ENCODE measurements around the gene DAD1.
"Not testable (repeated sequence)": the region's sequence is repeated elsewhere in the genome, so short reads cannot be mapped to it uniquely, and the experiment has no call there.

Gene DAD1

DNA sequence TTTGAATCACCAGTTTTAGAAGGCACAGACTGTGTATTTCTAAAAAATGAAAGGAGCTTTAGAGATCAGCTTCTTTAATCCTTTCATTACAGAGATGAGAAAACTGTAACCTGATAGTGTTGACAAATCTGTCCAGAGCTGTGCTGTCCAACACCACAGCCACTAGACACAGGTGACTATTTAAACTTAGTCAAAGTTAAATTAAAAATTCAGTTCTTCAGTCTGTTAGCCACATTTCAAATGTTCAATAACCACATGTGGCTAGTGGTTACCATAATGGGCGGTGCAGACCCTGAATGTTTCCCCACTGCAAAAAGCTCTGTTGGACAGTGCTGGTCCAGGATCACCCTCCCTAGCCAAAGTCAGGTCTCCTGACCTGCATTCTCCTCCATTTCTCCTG is 21.6 kb downstream of the DAD1 start:
- no peak for DNase-seq (ENCODE audit: low read depth in 2 of 2)

DNA sequence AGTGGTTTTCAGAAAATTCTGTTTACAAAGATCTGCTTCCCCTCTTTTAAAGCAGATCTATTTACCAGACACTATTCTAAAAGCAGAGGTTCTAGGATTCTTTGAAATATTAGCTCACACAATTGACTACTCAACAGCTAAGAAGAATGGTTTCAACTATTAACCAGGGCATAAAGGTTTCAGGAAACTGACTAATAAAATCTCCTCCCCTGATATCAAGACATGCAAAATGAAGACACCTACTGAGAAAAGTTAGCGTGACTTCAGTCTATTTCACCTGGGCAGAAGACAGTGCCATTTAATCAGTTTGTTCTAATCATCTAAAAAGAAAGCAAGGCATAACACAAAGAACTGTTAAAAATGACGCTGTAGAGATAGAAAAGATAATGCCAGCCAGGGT is 22.2 kb downstream of the DAD1 start:
- no peak for DNase-seq (ENCODE audit: low read depth in 2 of 2)

GRCh38 chr14:22566266-22566665 is 22.8 kb downstream of the DAD1 start:
- DNase-seq (ENCODE audit: low read depth in 2 of 2): not testable (repeated sequence)

- no peak for DNase-seq (ENCODE audit: low read depth in 2 of 2)
Measured at GRCh38 chr14:22565391-22565945, 23.6 kb downstream of the DAD1 start.

DNA sequence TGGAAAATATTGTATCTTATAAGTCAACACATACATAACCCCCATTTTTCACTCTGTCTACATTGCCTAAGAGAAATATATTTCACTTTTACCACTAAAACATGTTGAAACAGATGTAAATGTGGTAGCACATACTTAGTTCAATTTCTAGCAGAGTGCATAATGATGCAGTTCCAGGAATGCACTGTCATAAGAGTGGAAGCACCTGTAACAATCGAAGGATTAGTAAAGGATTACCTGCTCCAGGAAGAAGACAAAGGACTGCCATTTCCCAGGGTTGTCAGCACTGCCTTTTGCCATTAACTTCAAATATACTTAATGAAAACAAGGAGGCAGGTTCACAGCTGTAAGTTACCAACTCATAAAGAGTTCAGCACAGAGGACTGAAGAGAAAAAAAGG is 24.6 kb downstream of the DAD1 start:
- no peak for DNase-seq (ENCODE audit: low read depth in 2 of 2)

DNA sequence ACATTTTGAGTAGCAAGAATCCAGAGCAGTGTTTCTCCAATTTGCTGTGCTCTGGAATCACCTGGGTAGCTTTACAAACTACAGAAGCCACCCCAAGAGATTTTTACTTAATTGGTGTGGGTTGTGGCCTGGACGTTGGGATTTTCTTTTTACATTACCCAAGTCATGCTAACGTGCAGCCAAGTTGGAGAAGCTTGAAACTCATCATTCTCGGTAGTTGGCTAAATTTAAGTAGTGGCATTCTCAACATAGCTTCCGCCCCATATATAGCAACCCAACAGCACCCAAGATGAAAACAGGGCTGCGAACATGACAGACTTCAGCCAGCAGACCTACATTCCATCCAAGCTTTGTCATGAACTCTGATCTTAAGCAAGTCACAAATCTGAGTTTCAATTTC is 25.0 kb downstream of the DAD1 start:
- DNase-seq (ENCODE audit: low read depth in 2 of 2): no peak

DNA sequence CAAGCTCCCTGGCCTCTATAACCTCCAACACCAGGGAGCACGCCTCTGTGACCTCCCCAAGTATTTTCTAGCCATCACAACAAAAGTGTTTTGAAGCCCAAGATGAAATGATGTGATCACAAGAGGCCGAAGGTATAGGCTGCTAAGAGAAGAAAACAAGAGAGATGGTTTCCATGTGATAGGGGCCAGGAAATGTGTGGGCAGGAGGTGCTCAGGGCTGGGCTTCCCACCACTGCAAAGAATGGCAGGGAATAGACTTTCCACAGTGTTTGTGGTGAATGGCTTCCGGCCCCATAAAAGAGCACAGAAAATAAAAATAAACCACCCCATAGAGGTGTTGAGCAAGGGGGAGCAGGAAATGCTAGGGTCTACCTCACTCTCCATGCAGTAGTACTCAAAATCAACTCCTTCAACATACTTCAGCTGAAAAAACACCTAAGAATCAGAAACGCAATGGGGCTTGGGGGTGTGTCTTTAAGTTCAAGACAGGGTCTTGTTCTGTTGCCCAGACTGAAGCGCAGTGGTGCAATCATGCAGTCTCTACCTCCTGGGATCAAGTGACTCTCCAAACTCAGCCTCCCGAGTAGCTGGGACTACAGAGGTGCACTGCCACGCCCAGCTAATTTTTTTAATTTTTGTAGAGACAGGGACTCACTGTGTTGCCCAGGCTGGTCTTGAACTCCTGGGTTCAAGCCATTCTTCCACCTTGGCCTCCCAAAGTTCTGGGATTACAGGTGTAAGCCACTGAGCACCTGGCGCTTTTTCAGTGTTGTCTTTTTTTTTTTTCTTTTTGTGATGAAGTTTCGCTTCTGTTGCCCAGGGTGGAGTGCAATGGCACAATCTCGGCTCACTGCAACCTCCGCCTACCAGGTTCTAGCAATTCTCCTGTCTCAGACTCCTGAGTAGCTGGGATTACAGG is 27.1 kb downstream of the DAD1 start:
- peak; percentile 70 to 79 for DNase-seq (ENCODE audit: low read depth in 2 of 2)

DNA sequence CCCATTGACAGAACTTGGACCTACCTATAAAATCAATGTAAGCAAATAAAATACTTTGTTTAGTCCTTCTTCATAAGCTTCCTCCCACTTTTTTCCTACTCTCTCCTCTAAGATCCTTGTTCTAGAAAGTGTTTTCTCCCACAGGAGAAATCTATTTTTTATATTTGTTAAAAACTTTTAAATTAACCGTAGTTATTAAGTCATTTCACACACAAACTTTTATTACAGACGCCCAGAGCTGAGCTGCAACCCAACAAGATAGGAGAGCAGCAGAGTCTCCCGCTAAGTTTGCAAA is 27.7 kb downstream of the DAD1 start:
- DNase-seq (ENCODE audit: low read depth in 2 of 2): no peak

DNA sequence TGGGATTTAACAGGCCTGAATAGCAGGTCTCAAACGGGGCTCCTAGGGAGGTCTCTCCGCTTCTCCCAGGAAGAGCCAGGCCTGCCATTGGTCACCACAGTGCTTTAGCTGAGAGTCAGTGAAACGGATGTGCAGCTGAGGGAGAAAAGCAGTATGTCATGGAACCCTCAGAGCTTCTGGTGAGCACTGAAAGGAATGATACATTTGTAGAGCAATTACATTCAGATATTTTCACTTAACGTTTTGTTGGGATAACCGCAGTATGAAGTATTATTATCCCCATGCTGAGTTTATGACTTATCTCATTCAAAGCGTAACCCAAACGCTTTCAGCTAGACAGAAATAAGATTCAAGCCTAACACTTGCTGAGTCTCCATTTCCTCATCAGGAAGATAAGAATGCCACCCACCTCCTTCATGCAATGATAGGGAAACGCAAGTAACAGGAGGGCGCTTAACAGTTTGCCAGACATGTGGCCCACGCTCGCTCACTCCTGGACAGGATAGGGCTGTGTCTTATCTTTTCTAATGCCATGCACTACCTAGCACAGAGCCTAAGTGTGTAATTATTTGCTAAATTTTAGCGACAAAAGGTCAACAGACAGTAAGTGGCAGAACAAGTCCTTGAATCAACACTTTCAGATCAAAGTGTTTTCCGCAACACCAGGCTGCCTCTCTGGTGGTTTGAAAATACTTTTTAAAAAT is 28.2 kb downstream of the DAD1 start:
- DNase-seq (ENCODE audit: low read depth in 2 of 2): no peak

DNA sequence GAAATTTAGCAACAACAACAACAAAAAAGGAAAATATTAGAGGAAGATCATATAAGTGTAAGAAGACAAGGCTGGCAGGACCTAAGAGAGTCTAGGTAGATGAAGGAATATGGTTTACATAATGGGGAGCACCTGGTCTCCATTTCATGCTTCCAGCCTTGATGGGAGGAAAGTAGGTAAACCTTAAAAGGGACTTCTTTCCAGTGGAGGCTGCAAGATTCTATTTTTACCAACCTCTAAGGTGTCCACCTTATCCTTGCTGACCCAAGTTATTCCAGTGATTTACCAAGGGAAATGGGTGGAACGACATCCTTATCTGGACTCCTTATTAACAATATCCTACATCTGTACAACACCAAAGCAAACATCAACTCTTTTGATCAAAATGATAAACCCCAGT is 30.0 kb downstream of the DAD1 start:
- DNase-seq (ENCODE audit: low read depth in 2 of 2): no peak

- DNase-seq (ENCODE audit: low read depth in 2 of 2): peak in 1 of 2 donors; percentile 60
Measured at GRCh38 chr14:22558221-22558913, 30.7 kb downstream of the DAD1 start.

- no peak for DNase-seq (ENCODE audit: low read depth in 2 of 2)
Measured at GRCh38 chr14:22557846-22558220, 31.2 kb downstream of the DAD1 start.

DNA sequence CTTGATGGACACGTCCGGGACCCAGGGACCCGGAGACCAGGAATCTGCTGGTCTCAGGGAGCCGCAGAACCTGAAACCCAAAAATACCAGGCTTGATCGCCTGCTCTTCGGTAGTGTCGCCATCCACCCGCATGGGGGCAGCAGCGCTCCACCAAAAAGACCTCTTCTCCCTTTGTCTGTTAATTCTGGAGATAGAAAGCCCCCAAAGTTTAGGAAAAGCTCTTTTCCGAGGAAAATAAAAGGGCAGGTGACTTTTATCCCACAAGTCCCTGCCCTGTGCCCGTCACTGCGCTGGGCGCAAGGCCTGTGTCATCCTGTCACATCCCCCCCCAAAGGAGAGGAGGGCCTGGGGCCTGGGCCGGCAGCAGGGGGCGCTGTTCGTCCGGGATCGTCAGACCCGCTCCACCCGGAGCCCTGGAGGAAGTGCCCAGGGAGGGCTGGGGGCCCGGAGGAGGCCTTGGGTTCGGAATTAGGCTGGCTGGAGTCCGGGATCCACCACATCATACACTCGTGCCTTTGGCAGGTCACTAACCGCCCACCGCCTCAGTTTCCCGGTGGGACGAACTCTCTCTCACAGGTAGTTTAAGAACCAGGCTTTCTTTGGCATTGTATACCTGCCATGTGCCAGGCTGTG is 31.9 kb downstream of the DAD1 start:
- peak; percentile 85 to 87 for DNase-seq (ENCODE audit: low read depth in 2 of 2)

DNA sequence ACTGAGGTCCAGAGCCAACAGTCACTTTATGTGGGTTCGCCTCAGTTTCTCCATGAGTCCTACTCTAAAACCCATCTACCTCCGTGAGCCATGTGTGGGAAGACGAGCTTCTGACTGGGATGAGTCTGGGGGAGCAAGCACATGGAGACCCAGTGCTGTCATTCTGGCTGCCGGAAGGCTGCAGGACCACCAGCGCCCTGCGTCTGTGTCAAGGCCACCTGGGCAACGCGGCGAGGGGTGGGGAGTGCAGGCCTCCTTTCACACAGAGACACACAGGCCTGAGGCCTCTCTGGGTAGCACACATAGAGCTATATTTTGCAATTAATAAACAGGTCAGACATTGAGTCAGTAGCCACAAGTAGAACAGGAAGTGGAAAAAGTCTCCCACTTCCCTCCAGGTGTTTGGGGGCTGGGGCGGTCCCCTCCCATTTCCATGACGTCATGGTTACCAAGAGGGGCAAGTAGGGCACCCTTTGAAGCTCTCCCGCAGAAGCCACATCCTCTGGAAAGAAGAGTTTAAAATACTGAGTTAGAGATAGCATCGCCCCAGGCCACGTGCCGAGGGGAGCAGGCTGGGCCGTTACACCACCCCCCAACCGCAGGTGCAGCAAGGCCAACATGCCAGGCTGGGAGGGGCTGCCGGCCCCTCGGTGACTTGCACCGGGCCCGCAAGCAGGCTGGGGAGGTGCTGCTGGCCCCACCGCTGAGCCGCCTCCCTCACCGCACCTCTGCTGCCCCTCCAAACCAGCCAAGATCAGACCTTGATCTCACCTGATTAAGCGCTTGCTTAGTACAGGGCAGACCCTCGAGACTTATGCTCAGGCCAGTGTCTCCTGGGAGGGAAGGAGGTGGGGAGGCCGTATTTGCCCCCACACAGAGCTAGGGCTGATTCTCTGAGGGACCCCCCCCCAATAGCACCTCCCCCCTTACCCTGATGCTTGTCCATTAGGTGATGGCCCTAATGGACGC is 32.7 kb downstream of the DAD1 start:
- peak; percentile 94 to 98 for DNase-seq (ENCODE audit: low read depth in 2 of 2)

- DNase-seq (ENCODE audit: low read depth in 2 of 2): peak; percentile 54 to 68
Measured at GRCh38 chr14:22555384-22556011, 33.5 kb downstream of the DAD1 start.

- DNase-seq (ENCODE audit: low read depth in 2 of 2): no peak
Measured at GRCh38 chr14:22554498-22555383, 34.3 kb downstream of the DAD1 start.

DNA sequence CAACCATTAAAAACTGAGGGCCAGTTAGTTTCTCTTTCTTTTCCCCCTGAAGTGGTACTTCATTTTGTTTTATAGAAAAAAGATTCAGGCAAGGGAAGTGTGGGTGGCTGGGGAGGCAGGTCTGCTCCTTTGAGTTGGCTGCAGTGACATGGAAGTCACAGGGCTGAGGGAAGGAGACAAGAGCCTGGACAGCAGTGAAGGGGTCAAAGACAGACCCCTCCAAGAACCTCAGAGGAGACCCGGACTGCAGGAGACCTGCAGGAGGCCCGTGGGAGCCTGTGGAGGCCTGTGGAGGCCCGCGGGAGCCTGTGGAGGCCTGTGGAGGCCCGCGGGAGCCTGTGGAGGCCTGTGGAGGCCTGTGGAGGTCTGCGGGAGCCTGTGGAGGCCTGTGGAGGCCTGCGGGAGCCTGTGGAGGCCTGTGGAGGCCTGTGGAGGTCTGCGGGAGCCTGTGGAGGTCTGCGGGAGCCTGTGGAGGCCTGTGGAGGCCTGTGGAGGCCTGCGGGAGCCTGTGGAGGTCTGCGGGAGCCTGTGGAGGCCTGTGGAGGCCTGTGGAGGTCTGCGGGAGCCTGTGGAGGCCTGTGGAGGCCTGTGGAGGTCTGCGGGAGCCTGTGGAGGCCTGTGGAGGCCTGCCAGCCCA is 35.0 kb downstream of the DAD1 start:
- not testable (repeated sequence) for DNase-seq (ENCODE audit: low read depth in 2 of 2)

GRCh38 chr14:22553445-22553844 is 35.6 kb downstream of the DAD1 start:
- DNase-seq (ENCODE audit: low read depth in 2 of 2): no peak

- DNase-seq (ENCODE audit: low read depth in 2 of 2): no peak
Measured at GRCh38 chr14:22552827-22553076, 36.3 kb downstream of the DAD1 start.

All from stimulated activated CD8-positive, alpha-beta memory T cell treated with anti-CD3 and anti-CD28 coated beads, Interleukin-7, amount 100 ng/mL, for 4 hours (primary cell).